ENCODE results near the gene ANKRD27.
A peak's percentile ranks its signal among the peaks of the same experiment; 100 is the strongest.
"Not testable (repeated sequence)": the region's sequence is repeated elsewhere in the genome, so short reads cannot be mapped to it uniquely, and the experiment has no call there.

The ANKRD27 gene

DNA sequence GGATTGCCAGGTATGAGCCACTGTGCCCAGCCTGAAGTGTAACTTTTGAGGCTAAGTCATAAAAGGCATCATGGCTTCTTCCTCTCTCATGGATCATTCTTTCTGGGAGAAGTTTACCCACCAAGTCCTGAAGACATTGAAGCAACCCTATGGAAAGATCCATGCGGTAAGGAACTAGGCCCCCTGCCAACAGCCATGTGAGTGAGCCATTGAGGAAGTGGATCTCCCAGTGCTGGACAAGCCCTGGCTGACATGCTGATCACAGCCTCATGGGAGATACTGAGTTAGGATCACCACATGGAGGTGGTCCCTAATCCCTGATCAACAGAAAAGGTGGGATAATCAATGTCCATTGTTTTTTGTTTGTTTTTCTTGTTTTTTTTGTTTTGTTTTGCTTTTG is 13.3 kb upstream of the ANKRD27 start:
- no peak for DNase-seq

- DNase-seq, result no peak
Observed at GRCh38 chr19:32687681-32688080, 12.7 kb upstream of the ANKRD27 start.

DNA sequence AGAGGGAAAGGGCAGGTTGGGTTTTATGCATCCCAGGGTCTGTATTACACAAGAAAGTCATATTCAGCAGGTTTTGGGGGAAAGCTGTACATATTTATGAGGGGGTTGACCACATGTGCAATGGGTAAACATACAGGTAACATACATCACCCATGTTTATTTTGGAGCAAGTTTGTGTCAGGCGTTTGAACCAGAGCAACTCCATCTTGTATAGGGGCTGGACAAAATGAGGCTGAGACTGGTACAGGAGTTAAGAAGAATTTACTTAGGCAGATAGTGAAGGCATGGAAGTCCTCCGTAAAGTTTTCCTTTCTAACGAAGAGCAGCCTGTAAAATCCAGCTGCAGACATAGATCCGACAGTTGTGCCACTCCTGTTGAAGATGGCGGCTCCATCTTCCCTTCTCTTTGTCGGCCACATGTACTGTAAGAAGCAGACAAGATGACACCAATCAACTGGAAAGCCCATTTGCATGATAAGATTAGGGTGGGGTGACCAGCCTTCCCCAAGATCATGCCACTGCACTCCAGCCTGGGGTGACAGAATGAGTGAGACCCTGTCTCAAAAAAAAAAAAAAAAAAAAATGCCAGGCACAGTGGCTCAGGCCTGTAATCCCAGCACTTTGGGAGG is 12.0 kb upstream of the ANKRD27 start:
- no peak for DNase-seq

DNA sequence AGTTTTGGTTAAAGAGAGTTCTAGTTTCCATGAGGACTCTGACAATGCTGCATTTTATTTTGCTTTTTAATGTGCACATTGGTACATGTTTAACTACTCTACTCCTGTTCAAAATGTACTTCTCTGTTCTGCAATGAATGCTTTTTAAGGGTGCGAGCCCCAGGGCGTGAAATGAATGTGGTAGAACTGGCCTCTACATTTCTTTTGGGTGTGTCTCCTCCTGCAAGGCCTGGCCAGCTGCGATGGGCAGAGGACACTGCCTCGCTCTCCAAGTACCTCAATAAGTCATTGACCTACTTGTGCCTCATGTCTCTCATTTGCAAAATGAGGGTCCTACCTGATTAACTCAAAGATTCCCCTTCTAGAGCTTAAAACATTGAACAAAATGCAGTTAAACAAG is 7.3 kb upstream of the ANKRD27 start:
- DNase-seq, result no peak

DNA sequence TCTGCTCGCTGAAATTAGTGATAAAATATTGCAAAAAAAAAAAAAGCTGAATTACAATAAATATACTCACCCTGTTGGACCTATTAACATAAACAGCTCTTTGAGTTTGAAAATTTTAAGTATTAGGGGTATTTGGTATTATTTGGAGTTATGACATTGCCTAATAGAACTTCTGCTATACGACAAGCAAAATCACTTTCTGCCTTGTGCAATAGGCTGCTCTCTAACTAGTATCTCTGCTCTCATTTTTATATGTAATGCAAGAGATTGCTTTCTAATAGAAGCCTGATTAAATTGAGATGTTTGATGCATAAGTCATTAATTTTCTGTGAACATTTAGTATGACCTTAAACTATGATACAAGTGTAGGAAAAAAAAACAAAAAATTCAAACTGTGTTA is 6.0 kb upstream of the ANKRD27 start:
- no peak for DNase-seq

DNA sequence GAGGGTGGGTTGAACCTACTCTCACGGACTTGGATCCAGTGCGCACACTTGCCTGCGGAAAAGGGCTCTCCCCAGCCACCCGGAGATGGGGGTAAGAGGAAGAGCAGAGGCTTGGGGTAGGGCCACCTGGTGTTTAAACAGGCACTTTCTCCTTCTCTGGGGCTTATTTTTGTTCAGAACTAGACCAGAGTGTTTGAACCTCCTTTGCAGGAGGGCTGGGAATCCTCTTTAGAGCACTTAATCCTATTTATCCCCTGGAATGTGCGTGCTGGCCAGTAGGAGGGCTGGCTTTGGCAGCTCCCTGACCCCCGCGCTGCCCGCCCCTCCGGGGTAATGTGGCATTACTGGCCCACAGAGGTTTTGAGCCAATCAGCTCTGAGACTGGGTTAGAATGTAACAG is 2.7 kb upstream of the ANKRD27 start:
- no peak for DNase-seq

DNA sequence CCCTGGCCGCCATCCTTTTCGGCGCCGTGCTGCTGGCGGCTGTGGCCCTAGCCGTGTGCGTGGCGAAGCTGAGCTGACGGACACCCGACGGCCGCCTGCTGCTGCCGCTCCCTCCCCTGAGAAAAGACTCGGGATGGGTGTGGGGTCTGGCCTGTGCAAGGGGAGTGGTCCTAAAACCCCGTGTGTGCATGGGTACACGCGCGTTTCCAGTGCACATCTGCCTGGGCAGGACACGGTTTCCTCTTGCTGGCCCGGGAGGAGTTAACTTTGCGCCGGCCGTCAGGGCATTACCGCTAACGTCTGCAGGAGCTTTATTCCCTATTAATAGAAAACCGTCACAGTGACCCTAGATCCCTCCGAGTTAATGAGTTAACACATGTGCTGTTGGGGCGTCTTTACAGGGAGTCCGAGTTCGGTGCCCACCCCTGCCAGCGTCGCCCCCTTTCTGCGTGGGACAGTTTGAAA is 1.9 kb upstream of the ANKRD27 start:
- DNase-seq, result no peak

DNA sequence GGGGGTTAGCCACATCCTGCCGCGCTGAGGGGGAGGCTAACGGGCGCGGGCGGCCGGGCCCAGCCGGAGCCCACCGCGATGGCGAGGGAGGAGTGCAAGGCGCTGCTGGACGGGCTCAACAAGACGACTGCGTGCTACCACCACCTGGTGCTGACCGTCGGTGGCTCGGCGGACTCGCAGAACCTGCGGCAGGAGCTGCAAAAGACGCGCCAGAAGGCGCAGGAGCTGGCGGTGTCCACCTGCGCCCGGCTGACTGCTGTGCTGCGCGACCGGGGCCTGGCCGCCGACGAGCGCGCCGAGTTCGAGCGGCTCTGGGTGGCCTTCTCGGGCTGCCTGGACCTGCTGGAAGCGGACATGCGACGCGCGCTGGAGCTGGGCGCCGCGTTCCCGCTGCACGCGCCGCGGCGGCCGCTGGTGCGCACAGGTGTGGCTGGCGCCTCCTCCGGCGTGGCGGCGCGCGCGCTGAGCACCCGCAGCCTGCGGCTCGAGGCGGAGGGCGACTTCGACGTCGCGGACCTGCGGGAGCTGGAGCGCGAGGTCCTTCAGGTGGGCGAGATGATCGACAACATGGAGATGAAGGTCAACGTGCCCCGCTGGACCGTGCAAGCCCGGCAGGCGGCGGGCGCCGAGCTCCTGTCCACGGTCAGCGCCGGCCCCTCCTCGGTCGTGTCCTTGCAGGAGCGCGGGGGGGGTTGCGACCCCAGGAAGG is 1.4 kb upstream of the ANKRD27 start:
- peak in 1 of 2 donors; percentile 26 for DNase-seq

DNA sequence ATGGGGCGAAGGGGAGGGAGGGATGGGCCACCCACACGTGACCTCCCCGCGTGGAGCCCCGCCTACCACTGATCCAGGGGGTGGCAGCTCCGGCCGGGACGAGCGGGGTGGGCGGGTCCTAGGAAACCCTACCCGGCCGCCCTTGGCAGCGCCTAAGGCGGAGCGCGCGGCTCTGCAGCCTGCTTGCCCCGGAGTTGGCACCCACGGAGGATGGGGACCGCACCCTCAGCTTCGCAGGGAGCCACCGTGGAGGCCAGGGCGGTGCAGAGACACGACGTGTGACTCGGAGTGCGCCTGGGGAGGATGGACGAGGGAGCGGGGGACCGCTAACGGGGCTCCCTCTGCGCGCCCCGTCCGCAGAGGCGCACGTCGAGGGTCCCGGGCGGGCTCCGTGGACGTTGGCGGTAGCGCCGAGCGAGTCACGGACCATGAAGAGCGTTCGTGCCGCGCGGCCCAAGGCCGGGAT is 773 bp upstream of the ANKRD27 start, which contains the start of gene RGS9BP:
RGS9BP (plus strand) TSS at position 129 of the 466 bp plus-strand sequence. CDS start 416 bp downstream, outside the sequence.
- DNase-seq, result peak; percentile 65 to 78

DNA sequence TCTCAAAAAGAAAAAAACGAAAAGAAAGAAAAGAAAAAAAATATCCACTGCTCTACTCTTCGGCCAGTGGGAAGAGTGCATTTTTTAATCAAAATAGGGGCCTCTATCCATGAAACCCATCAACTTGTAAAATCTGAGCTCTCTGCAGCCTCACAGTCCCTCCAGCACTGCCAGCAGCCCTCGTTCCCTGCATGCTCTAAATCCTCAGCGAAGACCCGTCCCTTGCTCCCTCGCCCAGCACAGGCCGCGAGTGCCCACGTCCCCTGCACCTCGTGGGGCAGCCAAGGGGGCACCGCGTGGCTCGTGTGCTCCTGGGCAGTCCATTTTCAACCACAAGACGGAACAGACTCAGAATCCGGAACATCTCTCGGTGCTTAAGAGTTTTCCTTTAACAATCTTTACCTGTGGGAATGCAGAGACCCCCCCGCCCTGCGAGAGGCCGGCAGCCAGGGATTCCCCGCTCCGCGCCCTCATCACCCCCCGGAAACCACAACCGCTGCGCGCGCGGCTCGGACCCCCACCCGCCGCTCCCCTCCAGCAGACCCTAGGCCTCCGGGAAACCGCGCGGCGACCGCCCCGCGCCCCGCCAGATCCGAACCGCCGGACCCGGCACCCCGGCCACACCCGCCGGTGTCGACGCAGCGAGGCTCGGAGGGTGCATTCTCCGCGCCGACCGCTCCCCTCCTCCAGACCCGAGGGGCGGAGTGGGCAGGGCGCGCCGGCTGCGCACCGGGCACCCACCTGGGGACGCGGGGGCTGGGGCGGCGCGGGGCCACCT is 638 bp downstream of the ANKRD27 start:
- no peak for DNase-seq

GRCh38 chr19:32673573-32673972 is 1.4 kb downstream of the ANKRD27 start:
- no peak for DNase-seq

- no peak for DNase-seq
Observed at GRCh38 chr19:32672841-32673240, 2.1 kb downstream of the ANKRD27 start.

DNA sequence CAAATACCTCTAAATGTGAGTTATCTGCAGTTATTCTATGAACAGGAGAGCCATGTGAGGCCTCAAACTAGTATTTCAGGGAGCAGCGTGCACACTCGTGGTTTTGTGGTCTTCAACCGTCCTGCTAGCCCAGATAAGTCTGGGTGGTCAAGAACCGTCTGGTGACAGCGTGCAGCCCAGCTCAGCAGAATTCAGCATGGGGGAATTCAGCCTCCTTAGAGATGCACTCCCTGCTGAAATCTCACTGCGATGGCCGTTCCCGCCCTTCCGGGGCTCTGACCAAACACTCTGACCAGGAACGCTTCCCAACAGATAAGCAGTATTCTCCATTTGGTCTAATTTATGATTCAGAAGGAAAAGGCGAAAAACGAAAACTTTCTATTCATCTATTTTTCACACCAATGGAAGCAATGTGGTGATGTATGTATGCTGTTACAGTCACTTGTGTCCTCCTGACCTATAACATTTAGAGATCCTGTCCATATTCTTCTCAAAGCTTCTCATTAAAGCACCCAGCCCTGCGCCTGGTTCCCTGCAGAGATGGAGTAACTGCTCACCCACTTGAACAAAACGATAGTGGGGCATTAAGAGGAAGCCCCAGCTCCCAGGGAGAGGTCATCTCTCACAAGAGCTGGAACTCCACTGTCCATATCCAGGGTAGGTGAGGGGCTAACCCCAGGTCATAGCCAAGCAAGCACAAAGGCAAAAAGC is 2.9 kb downstream of the ANKRD27 start:
- DNase-seq, result no peak

- DNase-seq, result no peak
Observed at GRCh38 chr19:32669310-32669709, 5.7 kb downstream of the ANKRD27 start.

DNA sequence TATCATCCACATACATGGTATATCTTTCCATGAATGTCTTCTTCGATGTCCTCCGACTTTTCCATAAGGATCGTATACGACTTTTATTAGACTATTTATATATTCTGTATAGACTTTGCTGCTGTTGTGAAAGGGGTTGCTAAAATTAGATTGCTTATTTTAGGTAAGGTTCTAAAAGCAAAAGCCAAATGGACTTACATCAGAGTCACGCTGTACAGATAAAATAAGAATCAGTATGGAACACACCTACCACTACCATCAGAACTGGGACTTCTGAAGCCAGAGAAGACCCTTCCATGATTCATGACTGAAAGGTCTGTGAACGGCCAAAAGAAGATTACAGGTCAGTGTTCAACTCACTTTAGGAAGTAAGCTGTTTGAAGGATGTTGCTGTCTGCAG is 8.9 kb downstream of the ANKRD27 start:
- no peak for DNase-seq

- peak in 1 of 2 donors; percentile 9 for DNase-seq
Observed at GRCh38 chr19:32662186-32662585, 12.8 kb downstream of the ANKRD27 start.

DNA sequence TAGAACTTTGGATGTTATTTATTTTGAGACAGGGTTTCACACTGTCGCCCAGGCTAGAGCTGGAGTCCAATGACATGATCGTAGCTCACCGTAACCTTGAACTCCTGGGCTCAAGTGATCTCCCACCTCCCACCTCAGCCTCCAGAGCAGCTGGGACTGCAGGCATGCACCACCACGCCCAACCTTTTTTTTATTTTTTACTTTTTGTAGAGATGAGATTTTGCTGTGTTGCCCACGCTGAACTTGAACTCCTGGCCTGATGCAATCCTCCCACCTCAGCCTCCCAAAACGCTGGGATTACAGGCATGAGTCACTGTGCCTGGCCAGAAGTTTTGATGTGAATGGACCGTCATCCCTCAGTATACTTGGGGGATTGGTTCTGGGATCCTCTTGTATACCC is 13.7 kb downstream of the ANKRD27 start:
- no peak for DNase-seq

GRCh38 chr19:32658527-32658926 is 16.5 kb downstream of the ANKRD27 start:
- DNase-seq, result no peak

DNA sequence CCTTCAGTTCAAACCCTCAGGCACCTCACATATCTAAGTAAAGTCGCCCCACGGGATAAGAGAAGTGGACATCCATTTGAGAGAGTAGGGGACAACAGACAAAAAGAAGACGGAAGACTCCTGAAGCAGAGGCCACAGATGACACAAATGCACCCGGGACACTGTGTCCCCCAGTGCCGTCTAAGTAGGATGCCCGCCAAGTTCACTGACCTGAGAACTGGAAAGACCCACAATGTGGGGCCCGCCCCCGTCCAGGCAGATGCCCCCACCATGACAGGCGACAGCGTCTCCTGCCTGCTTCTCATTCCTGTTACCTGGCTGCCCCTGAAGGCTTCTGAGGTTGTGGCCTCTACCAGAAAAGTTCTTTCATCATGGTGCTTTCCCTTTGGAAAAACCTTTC is 16.9 kb downstream of the ANKRD27 start:
- DNase-seq, result no peak

GRCh38 chr19:32656379-32656778 is 18.6 kb downstream of the ANKRD27 start:
- DNase-seq, result not testable (repeated sequence)

- DNase-seq, result no peak
Observed at GRCh38 chr19:32653599-32653915, 21.4 kb downstream of the ANKRD27 start.

DNA sequence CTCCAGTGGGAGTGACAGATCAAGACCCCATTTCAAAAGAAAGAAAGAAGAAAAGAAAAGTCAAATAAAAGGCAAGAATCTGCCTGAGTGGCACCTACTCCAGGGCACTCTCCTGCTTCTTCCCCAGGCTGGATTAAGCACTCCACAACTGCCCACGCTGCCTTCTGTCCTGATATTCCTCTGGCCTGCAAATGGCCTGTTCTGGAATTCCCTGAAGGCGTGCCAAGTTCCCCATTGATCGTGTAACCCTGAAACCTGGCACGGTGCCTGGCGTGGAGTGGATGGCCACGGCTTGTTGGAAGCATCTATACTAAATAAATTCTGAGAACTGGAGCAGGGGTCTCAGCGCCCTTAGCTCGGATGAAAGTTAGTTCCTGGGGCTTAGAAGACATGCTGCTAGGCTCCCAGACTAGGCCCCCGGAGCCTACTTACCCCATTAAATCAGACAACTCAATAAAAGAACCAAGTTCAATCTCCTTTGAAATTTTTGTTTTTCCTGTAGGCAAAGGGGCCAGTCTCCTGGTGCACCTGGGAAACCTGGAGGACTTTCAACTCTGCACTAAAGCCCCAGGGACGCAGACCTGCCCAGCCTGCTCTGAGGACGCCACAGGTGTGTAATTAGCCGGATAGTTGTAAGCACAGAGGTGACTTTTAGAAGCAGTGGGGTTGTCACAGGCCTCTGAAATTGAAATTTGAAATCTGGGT is 21.9 kb downstream of the ANKRD27 start:
- DNase-seq, result no peak

Data from CD4-positive, alpha-beta T cell treated with Interferon alpha-2 for 1 hour (primary cell).